MCF 10A (cell line): Measurements from ENCODE around the gene GHRL. TPM values are rescaled to one million over a fixed set of nuclear protein-coding genes. Genes with fewer than 3 reads are reported as not detected.

ENCODE experiments used
- BruUV-seq: library from RNA; stranded (reverse); fragments of 400-500 nt; replicated peaks from 2 replicates; lab custom pipeline; 2021; lab: Mats Ljungman, UMichigan
- CTCF ChIA-PET: fragments of 300-600 bp; sonication (Branson Sonifier 250); formaldehyde crosslinking; extraction: SDS; loops from one replicate; lab custom pipeline; 2021; ENCODE audit warnings: antibody characterized with exemption, inconsistent platforms; lab: Yijun Ruan, JAX
- POLR2A ChIA-PET: fragments of 300-600, 350-650 bp; sonication (Branson Sonifier 250); formaldehyde crosslinking; extraction: SDS; loops from one replicate; lab custom pipeline; 2020; ENCODE audit warnings: antibody characterized with exemption, inconsistent platforms; lab: Yijun Ruan, JAX
- DNase-seq: peaks from one replicate; pipeline ENCODE4 v3.0.0-alpha.2; 2018; ENCODE audit not compliant: unreplicated experiment
- H3K27ac Mint-ChIP-seq: one replicate; pipeline ENCODE4 v1.8.0; 2022; ENCODE audit warnings: mild to moderate bottlenecking, low read depth, mixed read lengths; ENCODE audit not compliant: unreplicated experiment
- H3K27me3 Mint-ChIP-seq: one replicate; pipeline ENCODE4 v1.8.0; 2022; ENCODE audit warnings: mixed read lengths; ENCODE audit not compliant: insufficient read depth, unreplicated experiment
- H3K36me3 Mint-ChIP-seq: one replicate; pipeline ENCODE4 v1.8.0; 2022; ENCODE audit warnings: mild to moderate bottlenecking, moderate library complexity, mixed read lengths; ENCODE audit not compliant: insufficient read depth, unreplicated experiment
- H3K4me1 Mint-ChIP-seq: one replicate; pipeline ENCODE4 v1.8.0; 2022; ENCODE audit warnings: mixed read lengths; ENCODE audit not compliant: insufficient read depth, unreplicated experiment
- H3K4me3 Mint-ChIP-seq: one replicate; pipeline ENCODE4 v1.8.0; 2022; ENCODE audit warnings: mild to moderate bottlenecking, moderate library complexity, mixed read lengths; ENCODE audit not compliant: unreplicated experiment
- H3K9me3 Mint-ChIP-seq: one replicate; pipeline ENCODE4 v1.8.0; 2022; ENCODE audit warnings: mixed read lengths; ENCODE audit not compliant: unreplicated experiment
- intact Hi-C: fragments of 100-400 bp; cut with micrococcal nuclease; formaldehyde crosslinking; loops from 2 replicates; pipeline ENCODE4 v1.14.1; 2022
- total RNA-seq: library from RNA; stranded (reverse); gene quantifications from 2 replicates; pipeline ENCODE4 v1.2.3, GENCODE V29; 2022
- TF ChIP-seq, protein P1 (sequence below): fragments of 200-600 bp; IDR thresholded peaks from one replicate; pipeline ENCODE4 v1.8.0; 2022; ENCODE audit warnings: antibody characterized with exemption, mild to moderate bottlenecking; ENCODE audit not compliant: unreplicated experiment

Gene GHRL
- total RNA-seq, 1 experiment from 2014 or later: not detected

- intact Hi-C loops: no loop called here
- Mint-ChIP-seq H3K27me3 (peaks cover 97% of the 10 kb centered on the region), H3K4me3 (no peak overlapping the region), H3K27ac (no peak overlapping the region), H3K4me1 (no peaks in the 10 kb centered on the region), H3K36me3 (no peaks in the 10 kb centered on the region), H3K9me3 (no peaks in the 10 kb centered on the region)
- TF ChIP-seq, protein P1, sequence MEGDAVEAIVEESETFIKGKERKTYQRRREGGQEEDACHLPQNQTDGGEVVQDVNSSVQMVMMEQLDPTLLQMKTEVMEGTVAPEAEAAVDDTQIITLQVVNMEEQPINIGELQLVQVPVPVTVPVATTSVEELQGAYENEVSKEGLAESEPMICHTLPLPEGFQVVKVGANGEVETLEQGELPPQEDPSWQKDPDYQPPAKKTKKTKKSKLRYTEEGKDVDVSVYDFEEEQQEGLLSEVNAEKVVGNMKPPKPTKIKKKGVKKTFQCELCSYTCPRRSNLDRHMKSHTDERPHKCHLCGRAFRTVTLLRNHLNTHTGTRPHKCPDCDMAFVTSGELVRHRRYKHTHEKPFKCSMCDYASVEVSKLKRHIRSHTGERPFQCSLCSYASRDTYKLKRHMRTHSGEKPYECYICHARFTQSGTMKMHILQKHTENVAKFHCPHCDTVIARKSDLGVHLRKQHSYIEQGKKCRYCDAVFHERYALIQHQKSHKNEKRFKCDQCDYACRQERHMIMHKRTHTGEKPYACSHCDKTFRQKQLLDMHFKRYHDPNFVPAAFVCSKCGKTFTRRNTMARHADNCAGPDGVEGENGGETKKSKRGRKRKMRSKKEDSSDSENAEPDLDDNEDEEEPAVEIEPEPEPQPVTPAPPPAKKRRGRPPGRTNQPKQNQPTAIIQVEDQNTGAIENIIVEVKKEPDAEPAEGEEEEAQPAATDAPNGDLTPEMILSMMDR: no peak
- no TSS peak for BruUV-seq
- no peak for DNase-seq
- POLR2A ChIA-PET: no interaction called here
- CTCF ChIA-PET: interaction anchor here (1.5 kb wide), 1 partner anchor 16 kb away, joined by 6 read pairs; no protein-coding TSS in a partner anchor
These were observed 35.8 kb upstream of the GHRL start for GRCh38 chr3:10328460-10329071.

DNA sequence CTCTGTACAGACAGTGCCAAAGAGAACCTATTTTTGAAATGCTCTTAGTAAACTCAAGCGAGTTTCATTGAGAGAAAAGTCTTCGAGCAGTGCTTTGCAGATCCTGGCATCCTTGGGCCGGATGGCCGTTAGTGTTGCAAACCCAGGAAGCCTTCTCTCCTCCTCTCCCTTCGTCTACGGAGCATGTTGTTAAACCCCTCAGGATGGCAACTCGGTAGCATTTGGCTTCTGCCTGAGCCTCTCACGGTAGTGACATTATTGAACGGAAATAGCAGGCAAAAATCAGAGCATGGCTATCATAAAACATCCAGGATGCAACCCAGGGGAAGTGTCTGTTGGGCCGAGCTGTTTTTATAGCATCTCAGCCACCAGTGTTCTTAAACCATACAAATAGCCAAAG, 34.8 kb upstream of the GHRL start:
- no peaks in the 10 kb centered on the region for H3K36me3 Mint-ChIP-seq
- H3K4me3 Mint-ChIP-seq: no peak overlapping the region
- POLR2A ChIA-PET: no interaction called here
- CTCF ChIA-PET: interaction anchor here (0.9 to 1.5 kb wide), 2 partner anchors 17 to 40 kb away, joined by 4 to 6 read pairs; no protein-coding TSS in a partner anchor
- TF ChIP-seq, protein P1: no peak
- no peak overlapping the region for H3K27ac Mint-ChIP-seq
- BruUV-seq: no TSS peak
- H3K27me3 Mint-ChIP-seq: peaks cover 87% of the 10 kb centered on the region
- H3K9me3 Mint-ChIP-seq: no peaks in the 10 kb centered on the region
- DNase-seq: no peak
- intact Hi-C loops: no loop called here
- no peaks in the 10 kb centered on the region for H3K4me1 Mint-ChIP-seq

- Mint-ChIP-seq H3K4me1 (peaks cover 6% of the 10 kb centered on the region), H3K9me3 (no peaks in the 10 kb centered on the region), H3K4me3 (no peak overlapping the region), H3K27me3 (peaks cover 35% of the 10 kb centered on the region), H3K36me3 (peaks cover 12% of the 10 kb centered on the region), H3K27ac (no peak overlapping the region)
- DNase-seq: peak; percentile 33
- intact Hi-C loops: no loop called here
- ChIA-PET CTCF (interaction anchor here (0.6 to 1.4 kb wide), 5 partner anchors 13 to 526 kb away, joined by 3 to 4 read pairs (median 3); no protein-coding TSS in a partner anchor), POLR2A (no interaction called here)
- no TSS peak for BruUV-seq
- TF ChIP-seq, protein P1: peak; percentile 31
These were observed 29.6 kb upstream of the GHRL start for GRCh38 chr3:10322352-10322710.

DNA sequence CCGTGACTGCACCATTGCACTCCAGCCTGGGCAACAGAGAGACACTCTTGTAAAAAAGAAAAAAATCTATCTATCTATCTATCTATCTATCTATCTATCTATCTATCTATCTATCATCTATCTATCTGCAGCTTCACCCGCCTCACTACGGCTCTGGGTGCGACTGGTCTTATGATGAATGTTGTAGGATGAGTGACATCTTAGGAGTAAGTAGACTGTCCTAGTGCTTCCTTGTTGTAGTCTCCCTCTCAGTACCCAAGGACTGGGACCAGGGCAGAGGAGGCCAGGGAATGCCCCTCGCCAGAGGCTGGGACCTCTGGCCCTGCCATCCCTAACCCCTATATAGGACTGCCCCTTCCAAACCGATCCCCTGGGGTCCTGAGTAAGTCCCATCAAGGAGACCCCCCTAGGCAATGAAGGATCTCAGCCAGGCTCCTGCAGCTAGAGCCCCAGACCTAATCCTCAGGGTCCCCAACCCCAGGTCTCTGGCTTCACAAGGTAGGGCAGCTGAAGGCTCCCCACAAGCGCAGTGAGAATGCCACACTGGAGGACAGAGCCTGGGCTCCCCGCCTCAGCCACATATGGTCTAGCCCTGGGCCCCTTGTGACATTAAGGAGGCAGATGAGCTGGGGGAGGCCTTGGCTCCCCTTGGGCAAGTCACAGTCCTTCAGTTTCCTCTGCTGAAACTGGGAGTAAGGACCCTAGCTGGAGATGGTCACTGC, 29.0 kb upstream of the GHRL start:
- intact Hi-C loops: no loop called here
- TF ChIP-seq, protein P1: no peak
- ChIA-PET POLR2A (interaction anchor here (0.6 to 1.6 kb wide), 4 partner anchors 9 to 153 kb away, joined by 4 to 5 read pairs (median 4); no protein-coding TSS in a partner anchor), CTCF (interaction anchor here (0.6 to 1.4 kb wide), 6 partner anchors 12 to 525 kb away, joined by 3 to 4 read pairs (median 4); no protein-coding TSS in a partner anchor)
- no peaks in the 10 kb centered on the region for H3K9me3 Mint-ChIP-seq
- no peak overlapping the region for H3K27ac Mint-ChIP-seq
- peaks cover 18% of the 10 kb centered on the region for H3K36me3 Mint-ChIP-seq
- peaks cover 29% of the 10 kb centered on the region for H3K27me3 Mint-ChIP-seq
- H3K4me1 Mint-ChIP-seq: peaks cover 6% of the 10 kb centered on the region
- DNase-seq: no peak
- BruUV-seq: no TSS peak
- peak overlapping the region; percentile 82 for H3K4me3 Mint-ChIP-seq
